HepG2 (cell line): ENCODE measurements around the gene POLDIP3. TPM values are rescaled to one million over a fixed set of nuclear protein-coding genes. Genes with fewer than 3 reads are reported as not detected.
A peak's percentile ranks its signal among the peaks of the same experiment; 100 is the strongest.

Experiments used
- ATAC-seq: fragments of 200-7000 bp; cut with Tn5 transposase; 3 replicates; pipeline ENCODE4 v1.9.1; 2020; ENCODE audit warnings: mild to moderate bottlenecking, moderate library complexity
- BruUV-seq: library from RNA; stranded (reverse); fragments of 400-500 nt; replicated peaks from 2 replicates; lab custom pipeline; 2021; lab: Mats Ljungman, UMichigan
- CTCF ChIA-PET: fragments of 300-600 bp; formaldehyde crosslinking; extraction: SDS; loops from one replicate; lab custom pipeline; 2021; ENCODE audit warnings: low total read pairs, inconsistent platforms, low intra/inter-chr PET ratio; lab: Yijun Ruan, JAX
- POLR2A ChIA-PET: fragments of 350-600 bp; sonication (Branson Sonifier 250); formaldehyde crosslinking; loops from one replicate; lab custom pipeline; 2020; ENCODE audit warnings: antibody characterized with exemption, inconsistent platforms; lab: Yijun Ruan, JAX
- DNase-seq: peaks from one replicate; pipeline ENCODE4 v3.0.0-alpha.2; 2015; ENCODE audit warnings: low spot score
- FAIRE-seq: peaks from 3 replicates; lab custom pipeline; 2011; peaks lifted over from hg19 to GRCh38; lab: Jason Lieb, UNC
- H2AFZ ChIP-seq: one replicate; pipeline ENCODE4 v1.6.1; 2011; ENCODE audit warnings: low read length, inconsistent platforms
- H3K27ac ChIP-seq: fragments of 300-600 bp; 3 replicates; pipeline ENCODE4 v1.8.0; 2011; ENCODE audit warnings: mixed run types, mild to moderate bottlenecking, mixed read lengths, low read length, inconsistent platforms; ENCODE audit not compliant: insufficient read depth; ENCODE audit errors: extremely low read length
- H3K27me3 ChIP-seq, 2 experiments: fragments of 200-600 bp in 1 of 2; 2 replicates in 1 of 2; 3 replicates in 1 of 2; pipeline versions ENCODE4 v1.6.0 to v1.8.0; 2011; ENCODE audit warnings: low read length in 2 of 2, mild to moderate bottlenecking in 2 of 2, moderate library complexity in 2 of 2, inconsistent platforms in 1 of 2; ENCODE audit not compliant: insufficient read depth in 2 of 2, control insufficient read depth in 1 of 2
- H3K36me3 ChIP-seq, 2 experiments: fragments of 200-600 bp in 1 of 2; replicated peaks in 1 of 2; 2 replicates in 1 of 2; 3 replicates in 1 of 2; pipeline versions ENCODE4 v1.5.1 to v1.8.0; 2011; ENCODE audit warnings: low read length in 2 of 2, inconsistent platforms in 1 of 2; ENCODE audit not compliant: insufficient read depth in 2 of 2, control insufficient read depth in 1 of 2
- H3K4me1 ChIP-seq: 2 replicates; pipeline ENCODE4 v1.5.1; 2012; ENCODE audit warnings: low read length, inconsistent platforms; ENCODE audit not compliant: insufficient read depth
- H3K4me2 ChIP-seq: 2 replicates; pipeline ENCODE4 v1.6.0; 2011; ENCODE audit warnings: low read depth, low read length, inconsistent platforms
- H3K4me3 ChIP-seq, 3 experiments: fragments of 200-600 bp in 1 of 3; sonication (generic), shearing (Covaris generic) in 1 of 3; replicated peaks in 1 of 3; 2 replicates each; pipeline ENCODE4 v1.5.1; 2011 to 2016; ENCODE audit warnings: low read length in 3 of 3, inconsistent platforms in 2 of 3, low read depth in 2 of 3, mild to moderate bottlenecking in 2 of 3, control low read depth in 1 of 3, mixed read lengths in 1 of 3; ENCODE audit not compliant: insufficient read depth in 1 of 3
- H3K79me2 ChIP-seq: one replicate; pipeline ENCODE4 v1.6.1; 2011; ENCODE audit warnings: low read length, inconsistent platforms; ENCODE audit not compliant: insufficient read depth
- H3K9ac ChIP-seq: 2 replicates; pipeline ENCODE4 v1.6.0; 2011; ENCODE audit warnings: mild to moderate bottlenecking, low read depth, low read length, inconsistent platforms; ENCODE audit not compliant: insufficient read depth
- H3K9me3 ChIP-seq: 2 replicates; pipeline ENCODE4 v1.5.1; 2012; ENCODE audit warnings: mild to moderate bottlenecking, low read length
- H4K20me1 ChIP-seq: 2 replicates; pipeline ENCODE4 v1.6.0; 2011; ENCODE audit warnings: inconsistent platforms, mild to moderate bottlenecking, low read length, moderate library complexity; ENCODE audit not compliant: insufficient read depth
- AGO2 ChIP-seq: fragments of 200-400 bp; formaldehyde crosslinking; optimal IDR thresholded peaks from 2 replicates; pipeline ENCODE3; 2017; ENCODE audit warnings: mild to moderate bottlenecking, low read depth, low read length, moderate library complexity
- NCOA5 ChIP-seq: sonication (generic); formaldehyde crosslinking; IDR thresholded peaks from 2 replicates; pipeline ENCODE4 v1.4.0; 2020; ENCODE audit warnings: missing genetic modification reagents
- POLR2G ChIP-seq: fragments of 200-400 bp; formaldehyde crosslinking; IDR thresholded peaks from 2 replicates; pipeline ENCODE4 v1.6.1; 2018; ENCODE audit warnings: mild to moderate bottlenecking, low read depth, low read length, moderate library complexity
- RBFOX2 ChIP-seq: fragments of 200-400 bp; formaldehyde crosslinking; IDR thresholded peaks from 2 replicates; pipeline ENCODE4 v1.6.1; 2017; ENCODE audit warnings: low read depth, mild to moderate bottlenecking, low read length
- ZNF597 ChIP-seq: sonication (generic); formaldehyde crosslinking; IDR thresholded peaks from 2 replicates; pipeline ENCODE4 v1.5.0; 2020; ENCODE audit warnings: missing genetic modification reagents
- WGBS: methylation state at CpG from one replicate; pipeline ENCODE4 v1.1.6; 2017; ENCODE audit warnings: low lambda C conversion rate; 5-methylcytosine and 5-hydroxymethylcytosine counted together
- in situ Hi-C: cut with HindIII; loops from 2 replicates; pipeline ENCODE4 v1.10.0; 2017; ENCODE audit warnings: low pct_unique_long_range_greater_than_20kb; ENCODE audit not compliant: extremely low pct_ligation_motif_present
- intact Hi-C: fragments of 100-400 bp; cut with micrococcal nuclease; formaldehyde crosslinking; loops from one replicate; pipeline ENCODE4 v1.10.0; 2022; ENCODE audit not compliant: unreplicated experiment
- polyA plus RNA-seq, 8 experiments: library from polyadenylated mRNA; depleted of rRNA in 3 of 8; stranded (reverse) in 7 of 8; unstranded in 1 of 8; fragments of >200 nt; fragmentation: Illumina TruSeq in 4 of 8; extraction: Trizol in 4 of 8; gene quantifications; 2 replicates each; pipeline versions ENCODE4 v1.2.1 to v1.2.3, GENCODE V29; 2011 to 2016; ENCODE audit warnings: low read depth in 4 of 8, missing spikeins in 1 of 8, mixed read lengths in 1 of 8; ENCODE audit not compliant: insufficient read depth in 1 of 8
- total RNA-seq, 5 experiments: library from RNA; depleted of rRNA; stranded (reverse); fragments of >200 nt; fragmentation: Illumina TruSeq; extraction: Trizol; gene quantifications; 2 replicates each; pipeline ENCODE4 v1.2.3, GENCODE V29; 2016; ENCODE audit warnings: low read depth in 1 of 5

The POLDIP3 gene
- total and polyA plus RNA-seq, 2 of the 13 experiments (the other 11 are each of a cell fraction or from before 2014, with no cell fraction given) = 45.8 to 47.4 TPM

- H3K27me3 ChIP-seq = no peaks in the 10 kb centered on the region
- no peak overlapping the region for H3K4me3 ChIP-seq
- TF ChIP-seq NCOA5 = no peak
- TF ChIP-seq POLR2G = 0 out of 2 replicates have a peak, but pooled peaks have one; percentile 1
- H3K36me3 ChIP-seq = peaks cover 40 to 68% of the 10 kb centered on the region in 2 experiments
- no peak overlapping the region for H3K4me2 ChIP-seq
- FAIRE-seq = no peak
- no peak overlapping the region for H3K27ac ChIP-seq
- H4K20me1 ChIP-seq = peaks cover 5% of the 10 kb centered on the region
- H3K9me3 ChIP-seq = no peaks in the 10 kb centered on the region
- BruUV-seq = no TSS peak
- H3K4me1 ChIP-seq = no peaks in the 10 kb centered on the region; the same call in 1 of the 2 replicates
- DNase-seq = no peak
- no peak overlapping the region for H3K9ac ChIP-seq
- ChIA-PET CTCF (no interaction called here), POLR2A (interaction anchor here (4.5 kb wide), 1 partner anchor 19 kb away, joined by 20 read pairs; no protein-coding TSS in a partner anchor)
- intact Hi-C loops (loop anchor here (5.0 kb wide), 1 partner anchor 468 kb away; no protein-coding TSS in a partner anchor), in situ Hi-C loops (no loop called here)
- 96% methylated on average over 22 of the region's 29 CpGs for whole genome bisulfite sequencing
- H3K79me2 ChIP-seq = no peaks in the 10 kb centered on the region
- ATAC-seq = no peak
- H2AFZ ChIP-seq = no peak overlapping the region
Measured at GRCh38 chr22:42623756-42624441, 9.2 kb upstream of the POLDIP3 start.

- no peaks in the 10 kb centered on the region for H3K27me3 ChIP-seq
- H3K36me3 ChIP-seq = peaks cover 41 to 62% of the 10 kb centered on the region in 2 experiments
- no peaks in the 10 kb centered on the region; the same call in 1 of the 2 replicates for H3K4me1 ChIP-seq
- H3K9ac ChIP-seq = no peak overlapping the region
- WGBS = 87% methylated on average over 3 of the region's 18 CpGs
- peaks cover 5% of the 10 kb centered on the region for H4K20me1 ChIP-seq
- no peak for FAIRE-seq
- H3K4me3 ChIP-seq = no peak overlapping the region
- H3K79me2 ChIP-seq = no peaks in the 10 kb centered on the region
- DNase-seq = no peak
- no peak overlapping the region for H3K27ac ChIP-seq
- POLR2A ChIA-PET = interaction anchor here (4.5 kb wide), 1 partner anchor 20 kb away, joined by 20 read pairs; no protein-coding TSS in a partner anchor
- no peaks in the 10 kb centered on the region for H3K9me3 ChIP-seq
- no peak overlapping the region for H3K4me2 ChIP-seq
- intact Hi-C loops = loop anchor here (5.0 kb wide), 1 partner anchor 469 kb away; no protein-coding TSS in a partner anchor
- no peak overlapping the region for H2AFZ ChIP-seq
- no peak for ATAC-seq
- CTCF ChIA-PET = no interaction called here
- no TSS peak for BruUV-seq
- TF ChIP-seq AGO2 (peak; percentile 68), RBFOX2 (0 out of 2 replicates have a peak, but pooled peaks have one; percentile 23), ZNF597 (CRISPR knock-in tag) (no peak)
- in situ Hi-C loops = no loop called here
Measured at GRCh38 chr22:42623301-42623751, 8.6 kb upstream of the POLDIP3 start.
